ACC112 (cell line): ENCODE results near the gene CSK.

ENCODE experiments used
- H2AFZ ChIP-seq: fragments of 200-600 bp; sonication (generic); one replicate; pipeline ENCODE4 v1.6.0; 2017; ENCODE audit warnings: antibody characterized with exemption, low read length; ENCODE audit not compliant: unreplicated experiment
- H3K27ac ChIP-seq: fragments of 200-600 bp; sonication (generic); 2 replicates; pipeline ENCODE4 v1.5.1; 2014; ENCODE audit warnings: low read depth, mild to moderate bottlenecking, antibody characterized with exemption, low read length, moderate library complexity
- H3K27me3 ChIP-seq: fragments of 200-600 bp; sonication (generic); 2 replicates; pipeline ENCODE4 v1.6.1; 2014; ENCODE audit warnings: mild to moderate bottlenecking, antibody characterized with exemption, low read length, moderate library complexity, mixed read lengths; ENCODE audit not compliant: insufficient read depth
- H3K36me3 ChIP-seq: fragments of 200-600 bp; sonication (generic); 2 replicates; pipeline ENCODE4 v1.6.1; 2016; ENCODE audit warnings: mild to moderate bottlenecking, antibody characterized with exemption, low read length, moderate library complexity, mixed read lengths; ENCODE audit not compliant: insufficient read depth
- H3K4me1 ChIP-seq: fragments of 200-600 bp; sonication (generic); one replicate; pipeline ENCODE4 v1.6.1; 2016; ENCODE audit warnings: low read length, mixed read lengths; ENCODE audit not compliant: insufficient read depth, unreplicated experiment, control insufficient read depth
- H3K4me3 ChIP-seq: fragments of 200-600 bp; sonication (generic); 2 replicates; pipeline ENCODE4 v1.5.1; 2014; ENCODE audit warnings: mild to moderate bottlenecking, low read depth, low read length
- H3K79me2 ChIP-seq: fragments of 200-600 bp; sonication (generic); one replicate; pipeline ENCODE4 v1.6.0; 2016; ENCODE audit warnings: low read length; ENCODE audit not compliant: control insufficient read depth, unreplicated experiment, insufficient read depth

CSK gene

GRCh38 chr15:74845581-74845980 lies 63.7 kb downstream of the CSK start:
- peaks cover 13% of the 10 kb centered on the region for H3K4me1 ChIP-seq
- peaks cover 6% of the 10 kb centered on the region for H3K79me2 ChIP-seq
- no peak overlapping the region for H2AFZ ChIP-seq
- no peak overlapping the region for H3K27ac ChIP-seq
- no peaks in the 10 kb centered on the region for H3K27me3 ChIP-seq
- no peaks in the 10 kb centered on the region for H3K36me3 ChIP-seq
- H3K4me3 ChIP-seq: no peak overlapping the region

GRCh38 chr15:74847432-74847831 lies 65.6 kb downstream of the CSK start:
- H2AFZ ChIP-seq: no peak overlapping the region
- no peaks in the 10 kb centered on the region for H3K79me2 ChIP-seq
- H3K4me1 ChIP-seq: peaks cover 7% of the 10 kb centered on the region
- H3K36me3 ChIP-seq: peaks cover 2% of the 10 kb centered on the region; the same call in 1 of the 2 replicates
- no peak overlapping the region for H3K4me3 ChIP-seq
- no peak overlapping the region for H3K27ac ChIP-seq
- H3K27me3 ChIP-seq: no peaks in the 10 kb centered on the region

GRCh38 chr15:74850393-74850792 lies 68.5 kb downstream of the CSK start:
- H2AFZ ChIP-seq: no peak overlapping the region
- no peaks in the 10 kb centered on the region for H3K27me3 ChIP-seq
- H3K4me3 ChIP-seq: no peak overlapping the region
- no peaks in the 10 kb centered on the region for H3K4me1 ChIP-seq
- no peak overlapping the region for H3K27ac ChIP-seq
- H3K79me2 ChIP-seq: no peaks in the 10 kb centered on the region
- peaks cover 3% of the 10 kb centered on the region; the same call in 1 of the 2 replicates for H3K36me3 ChIP-seq

GRCh38 chr15:74851960-74852359 lies 70.1 kb downstream of the CSK start:
- no peaks in the 10 kb centered on the region for H3K79me2 ChIP-seq
- H3K4me1 ChIP-seq: no peaks in the 10 kb centered on the region
- H2AFZ ChIP-seq: no peak overlapping the region
- no peaks in the 10 kb centered on the region for H3K27me3 ChIP-seq
- H3K36me3 ChIP-seq: peaks cover 3% of the 10 kb centered on the region; the same call in 1 of the 2 replicates
- H3K4me3 ChIP-seq: no peak overlapping the region
- H3K27ac ChIP-seq: no peak overlapping the region
